Retinal pigment epithelial cell (primary cell): Measurements from ENCODE around the gene WNT10A.

Source experiments
- DNase-seq: peaks from one replicate; pipeline ENCODE4 v3.0.0-alpha.2; 2010; ENCODE audit warnings: low read depth
- H3K4me3 ChIP-seq: 2 replicates; pipeline ENCODE4 v1.5.1; 2011; ENCODE audit warnings: mild to moderate bottlenecking, low read length, control low read depth, moderate library complexity
- TF ChIP-seq, protein P1 (sequence below): conservative IDR thresholded peaks from 2 replicates; pipeline ENCODE4 v1.5.1; 2011; ENCODE audit warnings: low read depth, low read length, control low read depth, inconsistent platforms

Gene WNT10A

DNA sequence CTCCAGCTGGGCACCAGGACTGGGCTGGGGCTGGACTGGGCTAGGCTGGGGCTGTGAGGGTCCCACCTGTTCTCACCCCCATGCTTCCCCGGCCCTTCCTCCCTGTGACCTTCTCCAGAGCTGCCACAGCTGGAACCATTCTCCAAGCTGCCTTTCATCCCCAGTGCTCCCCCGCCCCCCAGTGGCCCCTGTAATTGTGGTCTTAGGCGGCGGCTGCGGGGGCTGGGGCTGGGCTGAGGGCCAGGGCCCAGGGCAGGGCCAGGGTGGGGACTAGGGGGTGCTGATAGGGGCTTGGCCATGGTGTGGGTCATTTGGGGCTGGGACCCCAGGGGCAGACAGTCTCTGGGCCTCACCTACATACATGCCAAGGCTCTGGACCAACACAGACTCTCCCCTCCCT, 2.8 kb upstream of the WNT10A start:
- H3K4me3 ChIP-seq, result no peak overlapping the region
- no peak for DNase-seq
- TF ChIP-seq, protein P1, sequence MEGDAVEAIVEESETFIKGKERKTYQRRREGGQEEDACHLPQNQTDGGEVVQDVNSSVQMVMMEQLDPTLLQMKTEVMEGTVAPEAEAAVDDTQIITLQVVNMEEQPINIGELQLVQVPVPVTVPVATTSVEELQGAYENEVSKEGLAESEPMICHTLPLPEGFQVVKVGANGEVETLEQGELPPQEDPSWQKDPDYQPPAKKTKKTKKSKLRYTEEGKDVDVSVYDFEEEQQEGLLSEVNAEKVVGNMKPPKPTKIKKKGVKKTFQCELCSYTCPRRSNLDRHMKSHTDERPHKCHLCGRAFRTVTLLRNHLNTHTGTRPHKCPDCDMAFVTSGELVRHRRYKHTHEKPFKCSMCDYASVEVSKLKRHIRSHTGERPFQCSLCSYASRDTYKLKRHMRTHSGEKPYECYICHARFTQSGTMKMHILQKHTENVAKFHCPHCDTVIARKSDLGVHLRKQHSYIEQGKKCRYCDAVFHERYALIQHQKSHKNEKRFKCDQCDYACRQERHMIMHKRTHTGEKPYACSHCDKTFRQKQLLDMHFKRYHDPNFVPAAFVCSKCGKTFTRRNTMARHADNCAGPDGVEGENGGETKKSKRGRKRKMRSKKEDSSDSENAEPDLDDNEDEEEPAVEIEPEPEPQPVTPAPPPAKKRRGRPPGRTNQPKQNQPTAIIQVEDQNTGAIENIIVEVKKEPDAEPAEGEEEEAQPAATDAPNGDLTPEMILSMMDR, result no peak

DNA sequence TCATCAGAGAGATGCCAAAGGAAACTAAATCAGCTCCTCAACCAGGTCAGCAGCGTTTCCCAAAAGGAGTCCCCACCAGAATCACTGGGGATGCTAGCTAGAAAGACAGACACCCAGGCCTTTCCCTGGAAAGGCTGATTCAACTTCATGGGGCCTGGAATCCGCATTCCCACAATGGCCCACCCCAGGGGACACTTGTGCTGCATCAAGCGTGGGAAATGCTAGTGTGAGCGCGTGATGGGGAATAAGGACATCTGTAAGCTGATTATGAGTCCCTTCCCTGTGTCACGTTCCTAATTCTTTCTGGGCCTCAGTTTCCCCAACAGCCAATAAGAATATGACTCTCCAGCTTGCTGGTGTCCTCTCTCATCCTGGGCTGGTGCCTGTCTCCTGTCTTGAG, 2.2 kb upstream of the WNT10A start:
- TF ChIP-seq, protein P1, result no peak
- no peak overlapping the region for H3K4me3 ChIP-seq
- DNase-seq, result no peak

DNA sequence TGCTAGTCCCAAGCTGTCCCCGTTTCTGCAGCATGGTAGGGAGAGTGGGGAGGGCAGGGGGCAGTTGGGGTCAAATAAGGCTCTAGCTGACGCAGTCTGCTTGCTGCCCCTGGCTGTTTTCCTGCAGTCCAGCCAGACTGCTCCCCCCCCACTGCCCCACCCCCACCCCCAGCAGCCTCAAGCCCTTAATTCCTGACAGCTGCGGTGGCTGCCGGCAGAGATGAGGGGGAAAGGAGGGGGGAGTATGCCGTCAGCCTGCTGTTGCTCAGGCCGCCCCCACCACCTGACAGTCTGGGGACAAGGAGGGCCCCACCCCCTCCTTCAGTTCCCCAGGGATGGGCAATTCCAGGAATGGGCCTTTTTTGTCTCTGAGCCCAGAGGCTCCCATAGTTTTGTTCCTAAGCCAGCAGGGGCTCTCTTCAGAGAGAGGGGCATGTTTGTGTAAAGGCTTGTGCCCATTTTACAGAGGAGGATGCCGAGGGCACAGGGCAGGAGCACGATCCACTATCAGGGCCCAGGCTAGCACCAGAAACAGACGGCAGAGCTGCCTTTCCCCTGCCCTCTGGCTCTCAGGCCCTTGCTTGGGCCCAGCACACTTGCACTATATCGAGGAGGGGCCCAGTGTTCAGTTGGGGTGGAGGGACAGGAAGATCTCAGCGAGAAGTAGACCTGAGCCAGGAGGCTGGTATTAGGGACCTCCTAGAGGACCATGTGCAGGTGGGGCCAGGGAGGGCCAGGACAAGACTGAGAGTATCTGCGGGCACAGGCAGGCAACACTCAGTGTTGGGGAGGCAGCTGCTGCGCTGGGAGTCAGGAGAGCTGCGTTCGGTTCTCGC, 1.5 kb upstream of the WNT10A start:
- TF ChIP-seq, protein P1, result no peak
- DNase-seq, result no peak
- no peak overlapping the region for H3K4me3 ChIP-seq

DNA sequence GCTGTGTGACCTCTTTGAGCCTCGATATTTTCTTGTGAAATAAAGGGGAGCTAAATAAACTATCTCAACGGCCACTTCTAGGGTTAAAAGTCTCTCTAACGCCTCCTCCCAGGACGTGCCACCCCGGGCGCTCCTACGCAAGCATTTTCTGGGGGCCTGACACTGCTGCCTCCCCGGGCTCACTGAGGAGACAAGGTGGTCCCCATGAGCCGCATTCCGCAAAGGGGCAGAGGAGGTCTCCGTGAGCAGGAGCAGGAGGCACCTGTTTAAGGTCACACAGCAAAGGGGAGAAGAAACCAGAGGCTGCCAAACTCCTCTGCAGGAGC, 913 bp upstream of the WNT10A start:
- no peak for DNase-seq
- H3K4me3 ChIP-seq, result no peak overlapping the region
- TF ChIP-seq, protein P1, result no peak

DNA sequence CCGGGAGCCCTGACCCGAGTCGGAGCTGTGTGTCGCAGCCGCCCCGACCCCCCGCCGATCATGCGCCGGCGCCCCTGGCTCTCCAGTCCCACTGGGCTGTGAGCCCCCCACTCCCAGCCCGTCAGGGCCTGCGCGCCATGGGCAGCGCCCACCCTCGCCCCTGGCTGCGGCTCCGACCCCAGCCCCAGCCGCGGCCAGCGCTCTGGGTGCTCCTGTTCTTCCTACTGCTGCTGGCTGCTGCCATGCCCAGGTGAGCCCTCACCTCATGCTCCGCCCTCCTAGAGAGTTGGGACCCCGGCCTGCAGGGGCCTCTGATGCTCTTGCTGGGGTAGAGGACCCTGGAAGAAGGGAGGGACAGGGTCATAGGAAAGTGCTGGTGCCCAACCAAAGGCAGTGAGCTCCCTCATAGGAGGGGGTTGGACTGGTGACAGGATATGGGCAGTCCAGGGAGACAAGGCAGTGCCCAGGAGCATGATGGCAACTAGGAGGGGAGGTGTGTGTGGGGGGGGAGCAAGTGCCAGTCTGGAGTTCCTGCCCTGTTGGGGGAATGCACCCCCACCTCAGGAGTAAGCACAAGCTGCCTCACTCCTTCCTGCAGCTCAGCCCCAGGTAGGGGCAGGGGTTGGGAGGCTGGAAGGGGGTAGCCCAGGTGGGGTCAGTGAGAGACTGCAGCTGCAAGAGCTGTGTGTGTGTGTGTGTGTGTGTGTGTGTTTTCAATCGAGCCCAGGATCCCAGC, 375 bp downstream of the WNT10A start:
- DNase-seq, result no peak
- TF ChIP-seq, protein P1, result no peak
- no peak overlapping the region for H3K4me3 ChIP-seq

DNA sequence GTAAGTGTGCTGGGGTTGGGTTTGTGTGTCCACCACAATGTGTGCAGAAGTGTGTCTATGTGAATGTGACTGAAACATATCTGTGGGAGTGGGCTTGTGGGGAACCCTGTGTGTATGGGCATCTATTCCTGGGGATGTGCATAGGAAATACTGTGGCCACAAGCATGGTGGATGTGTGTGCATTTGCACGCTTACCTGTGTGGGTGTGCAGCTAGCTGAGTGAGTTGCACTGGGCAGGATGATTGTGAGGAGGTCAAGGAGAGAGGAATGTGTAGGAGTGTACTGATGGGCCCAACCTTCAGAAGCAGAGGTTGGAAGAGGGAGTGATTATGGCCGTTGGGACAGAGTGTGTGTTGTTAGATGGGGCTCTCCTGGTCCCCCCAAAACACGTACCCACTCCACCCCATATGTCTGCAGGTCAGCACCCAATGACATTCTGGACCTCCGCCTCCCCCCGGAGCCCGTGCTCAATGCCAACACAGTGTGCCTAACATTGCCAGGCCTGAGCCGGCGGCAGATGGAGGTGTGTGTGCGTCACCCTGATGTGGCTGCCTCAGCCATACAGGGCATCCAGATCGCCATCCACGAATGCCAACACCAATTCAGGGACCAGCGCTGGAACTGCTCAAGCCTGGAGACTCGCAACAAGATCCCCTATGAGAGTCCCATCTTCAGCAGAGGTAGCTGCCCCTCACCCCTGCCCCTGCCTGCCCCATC, 1.2 kb downstream of the WNT10A start:
- H3K4me3 ChIP-seq, result no peak overlapping the region
- DNase-seq, result no peak
- TF ChIP-seq, protein P1, result no peak
